Erythroblast (primary cell): ENCODE data around the gene NOX4.
"Not testable (repeated sequence)": the region's sequence is repeated elsewhere in the genome, so short reads cannot be mapped to it uniquely, and the experiment has no call there.

Experiments
- DNase-seq, 2 experiments: peaks; one replicate each; lab custom pipeline; 2025; lab: John Stamatoyannopoulos, UW
- GATA1 ChIP-seq: IDR thresholded peaks from 2 replicates; pipeline ENCODE4 v1.6.1; 2011; ENCODE audit warnings: low read depth, mild to moderate bottlenecking, control low read depth, low read length, moderate library complexity
- POLR2A ChIP-seq: IDR thresholded peaks from 2 replicates; pipeline ENCODE4 v1.6.1; 2011; ENCODE audit warnings: mild to moderate bottlenecking, low read length

Gene NOX4

GRCh38 chr11:89443361-89444322, 47.5 kb downstream of the NOX4 start:
- TF ChIP-seq GATA1 (no peak), POLR2A (no peak)
- DNase-seq = no peak

DNA sequence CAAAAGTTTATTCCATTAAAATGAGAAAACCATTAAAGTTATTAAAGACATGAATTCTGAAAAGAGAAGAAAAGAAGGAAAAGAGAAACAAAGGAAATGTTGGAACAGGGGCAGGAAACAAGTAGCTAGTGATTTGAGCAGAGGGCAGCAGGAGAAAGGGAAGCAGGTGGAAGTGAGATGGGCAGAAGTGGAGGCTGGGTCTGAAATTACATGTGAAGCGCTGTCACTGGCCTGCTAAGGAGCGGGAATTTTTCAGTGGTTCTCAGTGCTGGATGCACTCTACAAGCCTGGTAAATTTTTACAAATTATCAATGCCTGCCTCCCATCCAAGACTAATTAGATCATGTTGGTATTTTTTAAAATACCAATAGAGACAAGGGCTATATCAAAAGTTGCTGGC, 48.4 kb downstream of the NOX4 start:
- no peak for DNase-seq
- TF ChIP-seq GATA1 (no peak), POLR2A (no peak)

GRCh38 chr11:89441606-89442005, 49.6 kb downstream of the NOX4 start:
- no peak for DNase-seq
- TF ChIP-seq GATA1 (no peak), POLR2A (no peak)

- no peak for DNase-seq
- TF ChIP-seq GATA1 (no peak), POLR2A (no peak)
These were observed 53.9 kb downstream of the NOX4 start for GRCh38 chr11:89437317-89437716.

DNA sequence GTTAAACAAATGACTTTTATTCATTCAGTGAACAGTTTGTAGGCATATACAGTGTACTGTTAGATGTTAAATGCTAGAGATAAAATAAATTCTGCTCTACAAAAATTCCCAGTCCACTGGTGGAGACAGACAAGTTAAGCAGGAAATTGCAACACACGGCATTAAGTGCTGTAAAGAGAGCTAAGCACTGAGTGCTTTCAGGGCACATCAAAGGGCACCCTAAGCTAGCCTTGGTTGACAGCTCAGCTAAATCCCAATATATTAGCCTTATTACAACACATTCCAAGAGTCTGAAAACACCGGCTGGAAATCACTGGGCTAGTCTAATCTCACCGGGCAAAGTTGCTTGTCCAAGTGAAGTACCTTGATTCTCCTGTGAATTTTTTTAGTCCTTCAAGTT, 55.1 kb downstream of the NOX4 start:
- DNase-seq = no peak
- TF ChIP-seq POLR2A (no peak), GATA1 (no peak)

GRCh38 chr11:89433278-89433677, 57.9 kb downstream of the NOX4 start:
- no peak for DNase-seq
- TF ChIP-seq POLR2A = no peak
- TF ChIP-seq GATA1 = no peak

GRCh38 chr11:89432182-89432581, 59.0 kb downstream of the NOX4 start:
- not testable (repeated sequence) for DNase-seq

DNA sequence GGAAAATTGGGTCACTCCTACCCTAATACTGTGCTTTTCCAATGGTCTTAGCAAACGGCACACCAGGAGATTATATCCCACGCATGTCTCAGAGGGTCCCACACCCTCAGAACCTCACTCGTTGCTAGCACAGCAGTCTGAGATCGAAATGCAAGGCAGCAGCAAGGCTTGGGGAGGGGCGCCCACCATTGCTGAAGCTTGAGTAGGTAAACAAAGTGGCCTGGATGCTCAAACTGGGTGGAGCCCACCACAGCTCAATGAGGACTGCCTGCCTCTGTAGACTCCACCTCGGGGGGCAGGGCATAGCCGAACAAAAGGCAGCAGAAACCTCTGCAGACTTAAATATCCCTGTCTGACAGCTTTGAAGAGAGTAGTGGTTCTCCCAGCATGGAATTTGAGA, 64.7 kb downstream of the NOX4 start:
- DNase-seq = not testable (repeated sequence)

DNA sequence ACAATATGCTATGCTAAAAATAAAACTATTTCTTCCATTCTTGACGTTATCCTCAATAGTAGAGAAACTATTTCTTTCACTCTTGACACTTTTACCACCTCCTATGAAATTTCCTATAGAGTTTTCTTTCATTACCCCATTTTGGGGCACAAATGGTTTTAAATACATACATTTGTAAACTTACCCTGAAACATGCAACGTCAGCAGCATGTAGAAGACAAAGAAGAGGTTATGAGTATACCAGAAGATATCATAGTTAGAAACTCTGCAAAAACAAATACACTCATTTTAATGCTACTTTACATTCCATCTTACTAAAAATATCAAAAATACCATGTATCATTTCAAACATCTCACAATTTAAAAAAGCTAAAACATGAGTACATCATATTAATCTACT, 69.5 kb downstream of the NOX4 start:
- no peak for TF ChIP-seq POLR2A
- TF ChIP-seq GATA1 = no peak
- no peak for DNase-seq

- DNase-seq = no peak
- TF ChIP-seq POLR2A (no peak), GATA1 (no peak)
These were observed 70.2 kb downstream of the NOX4 start for GRCh38 chr11:89420981-89421380.

DNA sequence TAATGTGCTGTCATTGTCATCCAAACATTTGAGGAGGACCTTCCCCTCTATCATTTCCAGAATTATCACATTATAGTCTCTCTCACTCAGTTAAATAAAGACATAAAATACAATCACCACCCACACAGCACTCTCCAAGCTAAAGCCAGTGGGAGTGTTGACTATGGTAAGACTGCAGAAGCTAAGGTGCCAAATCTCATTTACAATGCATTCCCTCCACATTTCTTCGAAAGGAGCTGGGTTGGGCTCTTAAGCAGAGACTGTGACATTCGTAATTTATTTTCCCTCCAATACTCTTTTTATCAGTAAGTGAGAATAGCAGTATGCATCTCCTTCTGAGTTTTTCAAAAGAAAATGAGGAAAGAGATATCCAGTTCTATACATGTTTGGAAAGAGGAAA, 74.2 kb downstream of the NOX4 start:
- TF ChIP-seq GATA1 (no peak), POLR2A (no peak)
- no peak for DNase-seq

- not testable (repeated sequence) for DNase-seq
These were observed 80.1 kb downstream of the NOX4 start for GRCh38 chr11:89411112-89411511.

DNA sequence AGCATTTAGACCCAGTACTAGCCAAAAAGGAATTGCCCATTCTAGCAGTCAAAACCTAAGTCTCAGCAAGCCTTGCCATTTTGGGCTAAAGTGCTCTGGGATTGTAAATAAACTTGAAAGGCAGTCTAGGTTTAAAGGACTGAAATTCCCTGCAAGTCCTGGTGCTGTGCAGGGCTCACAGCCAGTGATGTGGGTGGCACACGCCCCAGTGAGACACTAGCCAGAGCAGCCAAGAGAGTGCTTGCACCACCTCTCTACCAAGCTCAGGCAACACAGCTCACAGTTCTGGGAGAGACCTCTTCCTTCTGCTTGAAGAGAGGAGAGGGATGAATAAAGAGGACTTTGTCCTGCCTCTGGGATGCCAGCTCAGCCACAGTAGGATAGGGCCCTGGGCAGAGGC, 80.5 kb downstream of the NOX4 start:
- not testable (repeated sequence) for DNase-seq

DNA sequence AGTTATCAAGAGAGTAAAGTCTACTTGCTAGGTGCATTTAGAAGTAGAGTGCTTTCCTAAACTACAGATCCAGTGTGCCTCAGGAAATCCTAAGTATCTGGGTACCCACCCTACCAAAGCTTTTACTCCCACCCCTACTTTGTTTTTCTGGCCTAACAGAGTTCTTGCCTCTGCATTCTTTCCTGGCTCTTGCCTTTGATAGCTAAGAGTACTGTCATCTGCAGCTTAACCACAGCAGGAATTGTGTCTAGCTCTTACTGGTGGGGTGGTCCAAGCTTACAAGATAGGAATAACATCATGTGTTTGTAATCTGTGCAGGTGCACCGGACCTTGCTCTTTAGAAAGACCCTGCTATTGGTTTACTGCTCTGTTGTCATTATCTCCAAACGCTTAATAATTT, 82.7 kb downstream of the NOX4 start:
- DNase-seq = not testable (repeated sequence)

DNA sequence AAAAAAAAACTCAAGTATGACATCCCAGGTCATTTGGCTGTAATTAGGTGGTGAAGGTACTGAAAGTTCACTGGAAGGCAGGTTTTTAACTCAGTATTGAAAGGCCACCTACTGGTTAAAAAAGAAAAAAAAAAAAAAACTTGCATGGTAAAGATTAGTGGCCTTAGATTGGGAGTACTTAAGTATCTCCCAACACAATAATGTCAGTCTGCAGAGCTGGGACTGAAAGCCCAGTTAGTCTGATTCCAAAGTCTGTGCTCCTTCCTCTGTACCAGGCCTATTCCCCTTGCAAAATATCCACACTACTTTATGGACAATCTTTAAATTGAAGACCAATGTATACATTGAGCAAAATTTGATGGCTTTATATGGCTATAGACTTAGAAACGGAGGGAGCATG, 85.5 kb downstream of the NOX4 start:
- DNase-seq = no peak
- TF ChIP-seq GATA1 (no peak), POLR2A (no peak)

DNA sequence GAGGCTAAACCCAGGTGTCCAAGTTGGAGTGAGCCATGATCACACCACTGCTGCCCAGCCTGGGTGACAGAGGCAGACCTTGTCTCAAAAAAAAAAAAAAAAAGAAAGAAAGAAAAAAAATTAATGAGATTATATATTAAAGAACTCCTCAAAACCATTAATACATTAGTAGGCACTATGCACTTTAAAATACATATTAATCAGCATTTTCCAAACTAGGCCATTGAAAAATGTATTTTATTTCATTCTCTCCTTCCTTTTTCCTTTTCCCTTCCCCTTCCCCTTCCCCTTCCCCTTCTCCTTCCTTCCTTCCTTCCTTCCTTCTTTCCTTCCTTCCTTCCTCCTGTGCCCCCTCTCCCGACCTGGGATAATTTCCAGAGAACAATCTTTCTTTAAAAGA, 99.5 kb downstream of the NOX4 start:
- not testable (repeated sequence) for DNase-seq

GRCh38 chr11:89387501-89387900, 103.7 kb downstream of the NOX4 start:
- DNase-seq = not testable (repeated sequence)

GRCh38 chr11:89382986-89383385, 108.2 kb downstream of the NOX4 start:
- DNase-seq = not testable (repeated sequence)
